ENCODE data around the gene RB1. TPM values are rescaled to one million over a fixed set of nuclear protein-coding genes. Genes with fewer than 3 reads are reported as not detected.
A peak's percentile ranks its signal among the peaks of the same experiment; 100 is the strongest.

Gene RB1
- total RNA-seq, 1 donor from 2014 or later: 41.0 TPM

DNA sequence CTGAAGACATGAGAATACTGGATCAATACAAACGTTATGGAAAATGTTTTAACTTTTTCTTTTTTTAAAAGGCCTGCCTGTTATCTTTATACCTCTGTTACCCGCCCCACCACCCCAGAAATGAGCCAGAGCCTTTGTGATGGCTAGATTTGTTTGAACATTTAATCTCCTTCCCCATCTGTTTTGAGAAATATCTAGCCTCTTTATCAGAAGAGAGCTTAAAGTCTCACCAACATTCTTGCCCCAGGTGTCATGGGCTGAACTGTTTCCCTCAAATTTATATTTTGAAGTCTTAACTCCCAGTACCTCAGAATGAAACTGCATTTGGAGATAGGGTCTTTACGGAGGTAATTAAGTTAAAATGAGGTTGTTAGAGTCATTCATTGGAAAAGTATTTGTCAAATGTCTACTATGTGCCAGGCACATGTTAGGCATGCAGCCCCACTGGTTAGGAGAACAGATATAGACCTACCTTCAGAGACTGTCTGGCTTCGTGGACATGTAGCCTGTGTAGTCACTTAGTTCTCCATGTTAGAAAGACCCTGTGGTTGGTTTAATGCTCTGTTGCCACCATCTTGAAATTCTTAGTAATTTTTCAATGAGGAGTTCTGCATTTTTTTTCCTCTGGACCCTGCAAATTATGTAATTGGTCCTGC, 6.3 kb upstream of the RB1 start:
- Histone ChIP-seq H3K9me3 (no peaks in the 10 kb centered on the region), H3K27me3 (no peaks in the 10 kb centered on the region), H3K27ac (no peak overlapping the region), H3K4me1 (no peaks in the 10 kb centered on the region), H3K4me3 (no peak overlapping the region), H3K36me3 (no peaks in the 10 kb centered on the region)
- no peak for ATAC-seq
- TF ChIP-seq, protein P1, sequence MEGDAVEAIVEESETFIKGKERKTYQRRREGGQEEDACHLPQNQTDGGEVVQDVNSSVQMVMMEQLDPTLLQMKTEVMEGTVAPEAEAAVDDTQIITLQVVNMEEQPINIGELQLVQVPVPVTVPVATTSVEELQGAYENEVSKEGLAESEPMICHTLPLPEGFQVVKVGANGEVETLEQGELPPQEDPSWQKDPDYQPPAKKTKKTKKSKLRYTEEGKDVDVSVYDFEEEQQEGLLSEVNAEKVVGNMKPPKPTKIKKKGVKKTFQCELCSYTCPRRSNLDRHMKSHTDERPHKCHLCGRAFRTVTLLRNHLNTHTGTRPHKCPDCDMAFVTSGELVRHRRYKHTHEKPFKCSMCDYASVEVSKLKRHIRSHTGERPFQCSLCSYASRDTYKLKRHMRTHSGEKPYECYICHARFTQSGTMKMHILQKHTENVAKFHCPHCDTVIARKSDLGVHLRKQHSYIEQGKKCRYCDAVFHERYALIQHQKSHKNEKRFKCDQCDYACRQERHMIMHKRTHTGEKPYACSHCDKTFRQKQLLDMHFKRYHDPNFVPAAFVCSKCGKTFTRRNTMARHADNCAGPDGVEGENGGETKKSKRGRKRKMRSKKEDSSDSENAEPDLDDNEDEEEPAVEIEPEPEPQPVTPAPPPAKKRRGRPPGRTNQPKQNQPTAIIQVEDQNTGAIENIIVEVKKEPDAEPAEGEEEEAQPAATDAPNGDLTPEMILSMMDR (IDR thresholded peaks at IDR 0.05): no peak
- no peak for DNase-seq
- intact Hi-C loops (cut with DNase I): no loop called here

DNA sequence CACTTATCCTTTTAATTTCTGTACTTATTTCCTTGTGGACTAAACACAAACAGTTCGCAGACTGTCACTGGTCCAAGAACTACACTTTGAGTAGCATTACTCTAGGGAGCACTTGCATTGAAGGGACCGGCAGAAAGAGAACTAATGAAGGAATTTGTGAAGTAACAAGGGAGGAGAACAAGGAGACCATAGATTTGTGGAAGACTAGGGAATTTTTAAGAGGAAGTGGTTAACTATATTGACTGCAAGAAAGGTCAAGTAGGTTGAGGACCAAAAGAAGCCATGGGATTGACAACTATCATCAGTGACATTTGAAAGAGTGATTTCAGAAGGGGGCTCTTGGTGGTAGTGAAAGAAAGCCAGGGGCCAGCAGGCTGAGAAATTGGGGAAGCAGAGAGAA, 4.0 kb upstream of the RB1 start:
- intact Hi-C loops (cut with DNase I): no loop called here
- ATAC-seq: no peak

DNA sequence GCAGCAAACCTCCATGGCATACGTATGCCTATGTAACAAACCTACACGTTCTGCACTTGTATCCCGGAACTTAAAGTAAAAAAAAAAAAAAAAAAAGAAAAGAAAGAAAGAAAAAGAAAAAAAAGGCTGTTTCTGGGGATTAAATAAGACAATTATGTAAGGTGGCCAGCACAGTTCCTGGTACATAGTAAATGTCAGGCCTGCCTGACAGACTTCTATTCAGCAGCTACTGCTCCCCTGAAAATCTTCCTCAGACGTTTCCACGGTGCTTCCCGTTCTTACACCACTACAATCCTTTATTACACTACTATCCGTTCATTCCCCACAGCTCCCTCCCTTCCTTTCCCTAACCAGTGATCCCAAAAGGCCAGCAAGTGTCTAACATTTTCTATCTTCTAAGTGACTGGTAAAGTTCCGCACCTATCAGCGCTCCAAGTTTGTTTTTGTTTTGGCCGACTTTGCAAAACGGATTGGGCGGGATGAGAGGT, 636 bp upstream of the RB1 start:
- ATAC-seq: no peak
- H3K9me3 ChIP-seq: no peaks in the 10 kb centered on the region
- H3K4me3 ChIP-seq: peak overlapping the region; percentile 79

More for the DNA sequence above, 4.0 kb upstream of the RB1 start:
- Histone ChIP-seq H3K4me3 (no peak overlapping the region), H3K36me3 (no peaks in the 10 kb centered on the region), H3K27me3 (no peaks in the 10 kb centered on the region), H3K4me1 (no peaks in the 10 kb centered on the region), H3K9me3 (no peaks in the 10 kb centered on the region), H3K27ac (no peak overlapping the region)
- no peak for DNase-seq
- TF ChIP-seq, protein P1 (IDR thresholded peaks at IDR 0.05): no peak

DNA sequence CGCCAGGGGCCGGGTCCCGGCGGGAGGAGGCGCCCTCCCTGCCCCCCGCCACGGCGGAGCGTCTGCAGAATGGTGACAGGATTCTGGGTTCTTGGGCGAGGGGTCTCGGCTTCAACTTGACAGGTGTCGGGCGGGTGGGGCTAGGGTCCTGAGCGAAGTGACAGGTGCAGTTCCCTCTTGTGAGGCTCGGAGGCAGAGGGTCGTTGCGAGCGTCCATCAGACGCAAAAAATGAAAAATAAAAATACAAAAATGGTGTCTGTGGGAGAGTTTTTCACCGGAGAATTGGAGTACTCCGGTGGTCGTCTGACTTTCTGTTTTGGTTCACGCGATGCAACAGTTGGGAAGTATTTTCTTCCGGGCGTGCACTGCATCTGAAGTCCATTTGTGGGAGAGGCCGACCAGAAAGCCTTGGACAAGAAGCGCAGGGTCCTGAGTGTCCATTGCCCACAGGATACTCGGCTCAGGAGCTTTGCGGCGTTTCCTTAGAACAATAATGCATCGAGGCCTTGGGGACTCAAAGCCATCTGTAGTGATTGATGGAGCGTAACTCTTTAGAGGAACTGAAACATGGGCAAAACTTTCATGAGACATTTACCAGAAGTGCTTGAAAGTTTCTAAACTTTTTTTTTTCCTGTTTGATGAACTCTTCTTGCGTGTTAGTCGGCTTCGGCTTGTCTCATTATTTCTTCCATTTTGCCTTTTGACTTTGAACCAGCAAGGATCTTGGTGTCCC, 759 bp downstream of the RB1 start:
- no peak for DNase-seq
- Histone ChIP-seq H3K9me3 (no peaks in the 10 kb centered on the region), H3K36me3 (peaks cover 15% of the 10 kb centered on the region), H3K27ac (peak overlapping the region; percentile 99), H3K27me3 (no peaks in the 10 kb centered on the region), H3K4me3 (peak overlapping the region; percentile 79), H3K4me1 (peaks cover 20% of the 10 kb centered on the region)
- TF ChIP-seq, protein P1 (IDR thresholded peaks at IDR 0.05): no peak
- ATAC-seq: peak; percentile 23
- intact Hi-C loops (cut with DNase I): no loop called here

More for the DNA sequence above, 636 bp upstream of the RB1 start:
- Histone ChIP-seq H3K4me1 (peaks cover 20% of the 10 kb centered on the region), H3K27me3 (no peaks in the 10 kb centered on the region), H3K27ac (peak overlapping the region; percentile 99), H3K36me3 (peaks cover 8% of the 10 kb centered on the region)
- intact Hi-C loops (cut with DNase I): no loop called here
- TF ChIP-seq, protein P1 (IDR thresholded peaks at IDR 0.05): no peak
- DNase-seq: no peak

DNA sequence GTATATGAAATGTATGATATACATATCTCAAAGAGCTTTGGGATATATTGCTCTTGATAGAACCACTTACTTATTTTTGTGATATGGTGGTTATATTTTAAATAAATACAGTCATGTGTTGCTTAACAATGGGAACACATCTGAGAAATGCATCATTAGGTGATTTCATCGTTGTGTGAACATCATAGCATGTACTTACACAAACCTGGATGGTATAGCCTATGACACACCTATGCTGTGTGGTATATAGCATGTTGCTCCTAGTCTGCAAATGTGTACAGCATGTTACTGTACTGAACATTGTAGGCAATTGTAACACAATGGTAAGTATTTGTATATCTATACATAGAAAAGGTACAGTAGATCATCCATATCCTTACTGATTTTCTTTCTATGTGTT, 7.7 kb downstream of the RB1 start:
- DNase-seq (no peak), ATAC-seq (no peak)
- Histone ChIP-seq H3K4me1 (peaks cover 15% of the 10 kb centered on the region), H3K36me3 (peaks cover 15% of the 10 kb centered on the region), H3K9me3 (no peaks in the 10 kb centered on the region), H3K27me3 (no peaks in the 10 kb centered on the region), H3K27ac (no peak overlapping the region), H3K4me3 (no peak overlapping the region)
- intact Hi-C loops (cut with DNase I): no loop called here
- TF ChIP-seq, protein P1 (IDR thresholded peaks at IDR 0.05): no peak

All from upper lobe of right lung (tissue), 1 donor.